GM10847 (cell line): Measurements from ENCODE around the gene COX7A1.
A peak's percentile ranks its signal among the peaks of the same experiment; 100 is the strongest.

Source experiments
- POLR2A ChIP-seq: IDR thresholded peaks from 2 replicates; pipeline ENCODE4 v1.6.1; 2011; ENCODE audit not compliant: insufficient read length; ENCODE audit errors: extremely low read depth

The COX7A1 gene

GRCh38 chr19:36120092-36120983 lies 31.9 kb downstream of the COX7A1 start:
- no peak for TF ChIP-seq POLR2A

GRCh38 chr19:36116344-36116637 lies 36.0 kb downstream of the COX7A1 start:
- no peak for TF ChIP-seq POLR2A

- peak; percentile 78 for TF ChIP-seq POLR2A
These were observed 36.5 kb downstream of the COX7A1 start, which contains the start of gene TBCB for GRCh38 chr19:36115453-36116343. TBCB (plus strand) TSS chr19:36115468; CDS start chr19:36115561, 93 bp downstream.

- peak; percentile 73 for TF ChIP-seq POLR2A
These were observed 37.4 kb downstream of the COX7A1 start, which contains the start of gene POLR2I for GRCh38 chr19:36114721-36115452. POLR2I (minus strand) TSS chr19:36114875; CDS start chr19:36114856, 19 bp downstream.

- no peak for TF ChIP-seq POLR2A
These were observed 38.1 kb downstream of the COX7A1 start for GRCh38 chr19:36113894-36114720.

GRCh38 chr19:36113425-36113824 lies 38.8 kb downstream of the COX7A1 start:
- TF ChIP-seq POLR2A, result no peak

GRCh38 chr19:36112678-36113077 lies 39.6 kb downstream of the COX7A1 start:
- no peak for TF ChIP-seq POLR2A

GRCh38 chr19:36111200-36111539 lies 41.1 kb downstream of the COX7A1 start:
- no peak for TF ChIP-seq POLR2A

- no peak for TF ChIP-seq POLR2A
These were observed 41.6 kb downstream of the COX7A1 start, which contains the start of gene OVOL3 for GRCh38 chr19:36110487-36111199. OVOL3 (plus strand) TSS chr19:36111143; CDS start chr19:36111203, 60 bp downstream.

- no peak for TF ChIP-seq POLR2A
These were observed 43.6 kb downstream of the COX7A1 start for GRCh38 chr19:36108684-36109083.

- no peak for TF ChIP-seq POLR2A
These were observed 45.3 kb downstream of the COX7A1 start for GRCh38 chr19:36106991-36107390.

- no peak for TF ChIP-seq POLR2A
These were observed 45.8 kb downstream of the COX7A1 start for GRCh38 chr19:36106441-36106840.

GRCh38 chr19:36103842-36104552 lies 48.2 kb downstream of the COX7A1 start:
- no peak for TF ChIP-seq POLR2A
